Right lobe of liver (tissue), 6 donors: ENCODE results near the gene HACD1. TPM values are rescaled to one million over a fixed set of nuclear protein-coding genes. Genes with fewer than 3 reads are reported as not detected.

ENCODE experiments used
- ATAC-seq, 4 donors: fragments of 200-7000 bp; cut with Tn5 transposase; one replicate each; pipeline ENCODE4 v1.9.1; 2020; ENCODE audit warnings: mild to moderate bottlenecking in 4 of 4, moderate library complexity in 4 of 4
- DNase-seq, 3 donors: peaks; one replicate each; pipeline ENCODE4 v3.0.0-alpha.2; 2020
- H3K27ac ChIP-seq, 3 donors: fragments of 200-600 bp; one replicate each; pipeline ENCODE4 v1.8.0; 2022
- H3K27me3 ChIP-seq, 2 donors: fragments of 200-600 bp; one replicate each; pipeline ENCODE4 v1.8.0; 2022
- H3K36me3 ChIP-seq, 4 donors: fragments of 200-600 bp; sonication (generic) in 1 of 4; one replicate each; pipeline versions ENCODE4 v1.5.1 to v1.8.0; 2017 to 2022; ENCODE audit warnings: control low read depth in 1 of 4
- H3K4me1 ChIP-seq, 4 donors: fragments of 200-600 bp; sonication (generic) in 1 of 4; one replicate each; pipeline versions ENCODE4 v1.5.1 to v1.8.0; 2017 to 2022; ENCODE audit warnings: control low read depth in 1 of 4
- H3K4me3 ChIP-seq, 3 donors: fragments of 200-600 bp; one replicate each; pipeline ENCODE4 v1.8.0; 2022
- H3K9me3 ChIP-seq, 4 donors: fragments of 200-600 bp; sonication (generic) in 1 of 4; one replicate each; pipeline versions ENCODE4 v1.5.1 to v1.8.0; 2017 to 2022; ENCODE audit warnings: control low read depth in 1 of 4
- CTCF ChIP-seq, 4 donors: fragments of 200-600 bp in 3 of 4; fragments of 450-650 bp in 1 of 4; IDR thresholded peaks; one replicate each; pipeline versions ENCODE4 v1.5.1 to v1.8.0; 2016 to 2022; ENCODE audit warnings: antibody characterized with exemption in 4 of 4, mild to moderate bottlenecking in 2 of 4
- POLR2A ChIP-seq: fragments of 450-650 bp; IDR thresholded peaks from one replicate; pipeline ENCODE4 v1.6.1; 2017; ENCODE audit warnings: antibody characterized with exemption, mild to moderate bottlenecking
- WGBS: methylation state at CpG from one replicate; pipeline ENCODE4 v1.1.6; 2018; ENCODE audit warnings: low coverage, low lambda C conversion rate; ENCODE audit not compliant: insufficient coverage; ENCODE audit errors: missing lambda C conversion rate; 5-methylcytosine and 5-hydroxymethylcytosine counted together
- intact Hi-C, 2 donors: fragments of 100-400 bp; cut with DNase I; formaldehyde crosslinking; loops; one replicate each; pipeline versions ENCODE4 v1.11.2 to v1.14.1; 2022
- total RNA-seq, 6 experiments: library from RNA; depleted of rRNA in 2 of 6; stranded (reverse); fragments of >200 nt in 2 of 6; fragmentation: NEBNext Ultra II Directional in 3 of 6; extraction: Animal tissue kit (Norgen Biotek cat#: 25700) in 3 of 6; gene quantifications; one replicate each; pipeline versions ENCODE4 v1.1.0 to v1.2.4, GENCODE V29; 2016 to 2023
- donor health status: DM: no; HTN: yes; CAD: no.
- donor health status: DM: no; HTN: no; CAD: no.
- donor health status: DM: no; HTN: no; CAD: no.
- donor health status: DM: no; HTN: yes; CAD: no.
- donor health status: DM: no; HTN: yes; CAD: no.

The HACD1 gene
- total RNA-seq, 6 experiments from 2014 or later: 0.79 to 6.4 (median 1.7) TPM

GRCh38 chr10:17586821-17587234 lies 30.3 kb downstream of the HACD1 start:
- Histone ChIP-seq H3K36me3 (no peaks in the 10 kb centered on the region), H3K27ac (no peak overlapping the region), H3K4me1 (no peaks in the 10 kb centered on the region), H3K4me3 (no peak overlapping the region), H3K27me3 (no peaks in the 10 kb centered on the region), H3K9me3 (no peaks in the 10 kb centered on the region)
- peak in 1 of 4 donors; percentile 11 for ATAC-seq
- intact Hi-C loops: no loop called here
- WGBS: 38% methylated on average over 6 of the region's 6 CpGs
- TF ChIP-seq POLR2A (no peak), CTCF (IDR thresholded peaks at IDR 0.05) (no peak)
- DNase-seq: no peak

- H3K27me3 ChIP-seq: no peaks in the 10 kb centered on the region
- H3K36me3 ChIP-seq: no peaks in the 10 kb centered on the region
- TF ChIP-seq POLR2A (no peak), CTCF (IDR thresholded peaks at IDR 0.05) (no peak)
- intact Hi-C loops: no loop called here
- no peaks in the 10 kb centered on the region for H3K4me1 ChIP-seq
- no peak for ATAC-seq
- H3K4me3 ChIP-seq: no peak overlapping the region
- no peak overlapping the region for H3K27ac ChIP-seq
- WGBS: 55% methylated on average over 7 of the region's 8 CpGs
- no peaks in the 10 kb centered on the region for H3K9me3 ChIP-seq
- DNase-seq: no peak
Observed at GRCh38 chr10:17585016-17585415, 32.2 kb downstream of the HACD1 start.

GRCh38 chr10:17580885-17581284 lies 36.3 kb downstream of the HACD1 start:
- no peaks in the 10 kb centered on the region for H3K9me3 ChIP-seq
- ATAC-seq (no peak), DNase-seq (no peak)
- H3K4me1 ChIP-seq: no peaks in the 10 kb centered on the region
- TF ChIP-seq CTCF (IDR thresholded peaks at IDR 0.05): no peak
- TF ChIP-seq POLR2A: no peak
- H3K27ac ChIP-seq: no peak overlapping the region
- H3K36me3 ChIP-seq: no peaks in the 10 kb centered on the region
- H3K4me3 ChIP-seq: no peak overlapping the region
- 72% methylated on average over 3 of the region's 3 CpGs for WGBS
- no peaks in the 10 kb centered on the region for H3K27me3 ChIP-seq
- intact Hi-C loops: no loop called here

GRCh38 chr10:17578603-17579002 lies 38.6 kb downstream of the HACD1 start:
- DNase-seq: no peak
- no peaks in the 10 kb centered on the region for H3K9me3 ChIP-seq
- H3K4me1 ChIP-seq: no peaks in the 10 kb centered on the region
- H3K4me3 ChIP-seq: no peak overlapping the region
- intact Hi-C loops: no loop called here
- no peak for TF ChIP-seq CTCF (IDR thresholded peaks at IDR 0.05)
- H3K27me3 ChIP-seq: no peaks in the 10 kb centered on the region
- WGBS: 34% methylated on average over 2 of the region's 2 CpGs
- peak; percentile 52 to 86 (median 78) for ATAC-seq
- H3K27ac ChIP-seq: no peak overlapping the region
- H3K36me3 ChIP-seq: no peaks in the 10 kb centered on the region

- intact Hi-C loops: no loop called here
- no peak for ATAC-seq
- Histone ChIP-seq H3K4me3 (no peak overlapping the region), H3K27ac (no peak overlapping the region), H3K36me3 (no peaks in the 10 kb centered on the region), H3K27me3 (no peaks in the 10 kb centered on the region), H3K9me3 (no peaks in the 10 kb centered on the region), H3K4me1 (no peaks in the 10 kb centered on the region)
- WGBS: 34% methylated on average over 3 of the region's 3 CpGs
- no peak for DNase-seq
- TF ChIP-seq CTCF (IDR thresholded peaks at IDR 0.05): no peak
- TF ChIP-seq POLR2A: no peak
Observed at GRCh38 chr10:17576768-17577167, 40.4 kb downstream of the HACD1 start.
